ENCODE measurements around the gene TRPC4AP. TPM values are rescaled to one million over a fixed set of nuclear protein-coding genes. Genes with fewer than 3 reads are reported as not detected.
A peak's percentile ranks its signal among the peaks of the same experiment; 100 is the strongest.

Gene TRPC4AP
- total and polyA plus RNA-seq, 12 donors, result 33.8 to 87.2 (median 78.1) TPM

- intact Hi-C loops (cut with DNase I), result no loop called here
- DNase-seq, result peak in 1 of 7 donors; percentile 5
- TF ChIP-seq POLR2A (IDR thresholded peaks at IDR 0.05) (no peak), CTCF (IDR thresholded peaks at IDR 0.05) (no peak)
These were observed 76.8 kb downstream of the TRPC4AP start for GRCh38 chr20:35015863-35016193.

GRCh38 chr20:35014537-35014936 is 78.1 kb downstream of the TRPC4AP start:
- Histone ChIP-seq H3K27ac (peak overlapping the region in 2 of 5 donors; percentile 30 to 60), H3K36me3 (replicated peaks in 1 of 2) (peaks cover 0 to 49% of the 10 kb centered on the region in 2 donors), H3K27me3 (no peaks in the 10 kb centered on the region), H3K4me3 (no peak overlapping the region), H3K9me3 (replicated peaks in 1 of 3) (no peaks in the 10 kb centered on the region), H3K4me1 (replicated peaks in 1 of 2) (peaks cover 21 to 57% of the 10 kb centered on the region in 2 donors)
- peak in 1 of 7 donors; percentile 9 for DNase-seq
- WGBS, 4 donors, result 84 to 93% (median 91%) methylated on average over 5 of the region's 5 CpGs
- intact Hi-C loops (cut with DNase I), result no loop called here
- TF ChIP-seq POLR2A (IDR thresholded peaks at IDR 0.05) (no peak), CTCF (IDR thresholded peaks at IDR 0.05) (no peak)

More at GRCh38 chr20:35015863-35016193, 76.8 kb downstream of the TRPC4AP start:
- 72 to 86% (median 77%) methylated on average over 2 of the region's 2 CpGs for WGBS, 4 donors
- Histone ChIP-seq H3K9me3 (replicated peaks in 1 of 3) (no peaks in the 10 kb centered on the region), H3K27ac (peak overlapping the region in 2 of 5 donors; percentile 46 to 65), H3K27me3 (no peaks in the 10 kb centered on the region), H3K4me3 (no peak overlapping the region), H3K36me3 (replicated peaks in 1 of 2) (peaks cover 0 to 47% of the 10 kb centered on the region in 2 donors), H3K4me1 (replicated peaks in 1 of 2) (peaks cover 20 to 49% of the 10 kb centered on the region in 2 donors)

GRCh38 chr20:35013421-35014411 is 78.9 kb downstream of the TRPC4AP start:
- peaks cover 0 to 57% of the 10 kb centered on the region in 2 donors for H3K36me3 ChIP-seq (replicated peaks in 1 of 2)
- H3K27ac ChIP-seq, result peak overlapping the region in 4 of 5 donors; percentile 11 to 72 (median 45)
- peak in 2 of 7 donors; percentile 13 to 51 for DNase-seq

More at GRCh38 chr20:35013421-35014411, 78.9 kb downstream of the TRPC4AP start:
- no peak overlapping the region for H3K4me3 ChIP-seq
- TF ChIP-seq CTCF (IDR thresholded peaks at IDR 0.05) (no peak), POLR2A (IDR thresholded peaks at IDR 0.05) (no peak)
- no peaks in the 10 kb centered on the region for H3K27me3 ChIP-seq
- H3K4me1 ChIP-seq (replicated peaks in 1 of 2), result peaks cover 30 to 57% of the 10 kb centered on the region in 2 donors
- WGBS, 4 donors, result 89 to 94% (median 90%) methylated on average over 13 of the region's 13 CpGs
- intact Hi-C loops (cut with DNase I), result no loop called here
- H3K9me3 ChIP-seq (replicated peaks in 1 of 3), result no peaks in the 10 kb centered on the region
